Uterus (tissue), 4 donors: ENCODE results near the gene FBXL22. TPM values are rescaled to one million over a fixed set of nuclear protein-coding genes. Genes with fewer than 3 reads are reported as not detected.

Experiments used
- DNase-seq, 2 donors: peaks; one replicate each; pipeline ENCODE4 v3.0.0-alpha.2; 2019 to 2020
- H3K27ac ChIP-seq, 2 donors: fragments of 200-600 bp; sonication (generic); 1 replicate in 1 of 2; 2 replicates in 1 of 2; pipeline ENCODE4 v1.5.1; 2016 to 2018
- H3K27me3 ChIP-seq, 2 donors: fragments of 200-600 bp; sonication (generic); one replicate each; pipeline ENCODE4 v1.5.1; 2018 to 2019; ENCODE audit warnings: control low read depth in 1 of 2
- H3K36me3 ChIP-seq, 2 donors: fragments of 200-600 bp; sonication (generic); one replicate each; pipeline ENCODE4 v1.5.1; 2019; ENCODE audit warnings: control low read depth in 1 of 2
- H3K4me1 ChIP-seq, 2 donors: fragments of 200-600 bp; sonication (generic); one replicate each; pipeline ENCODE4 v1.5.1; 2018 to 2019; ENCODE audit warnings: control low read depth in 1 of 2
- H3K4me3 ChIP-seq, 2 donors: fragments of 200-600 bp; sonication (generic); 1 replicate in 1 of 2; 2 replicates in 1 of 2; pipeline ENCODE4 v1.5.1; 2018 to 2019; ENCODE audit warnings: mild to moderate bottlenecking in 1 of 2
- H3K9me3 ChIP-seq, 2 donors: fragments of 200-600 bp; sonication (generic); one replicate each; pipeline ENCODE4 v1.5.1; 2019; ENCODE audit warnings: control low read depth in 1 of 2
- CTCF ChIP-seq, 4 experiments: fragments of 200-600 bp in 2 of 4; fragments of 450-650 bp in 2 of 4; sonication (generic) in 2 of 4; IDR thresholded peaks; one replicate each; pipeline ENCODE4 v1.5.1; 2016 to 2019; ENCODE audit warnings: antibody characterized with exemption in 4 of 4, mild to moderate bottlenecking in 2 of 4, moderate library complexity in 1 of 4
- POLR2A ChIP-seq, 2 donors: fragments of 450-650 bp; IDR thresholded peaks; one replicate each; pipeline ENCODE4 v1.6.1; 2016; ENCODE audit warnings: antibody characterized with exemption in 2 of 2, mild to moderate bottlenecking in 1 of 2, moderate library complexity in 1 of 2
- intact Hi-C: fragments of 100-400 bp; cut with DNase I; formaldehyde crosslinking; loops from one replicate; pipeline ENCODE4 v1.15.1; 2023; ENCODE audit warnings: low total_unique reads
- total RNA-seq, 4 donors: library from RNA; depleted of rRNA in 3 of 4; stranded (reverse); fragments of >200 nt in 3 of 4; gene quantifications; one replicate each; pipeline versions ENCODE4 v1.1.0 to v1.2.4, GENCODE V29; 2014 to 2023
- donor health status: DM: yes; HTN: yes; CAD: no.

The FBXL22 gene
- total RNA-seq, 4 donors from 2014 or later, result 5.0 to 44.1 (median 25.2) TPM

- Histone ChIP-seq H3K4me1 (no peaks in the 10 kb centered on the region), H3K36me3 (no peaks in the 10 kb centered on the region), H3K4me3 (no peak overlapping the region), H3K27ac (no peak overlapping the region), H3K27me3 (no peaks in the 10 kb centered on the region), H3K9me3 (no peaks in the 10 kb centered on the region)
- intact Hi-C loops, result no loop called here
- no peak for TF ChIP-seq CTCF (IDR thresholded peaks at IDR 0.05)
- no peak for TF ChIP-seq POLR2A (IDR thresholded peaks at IDR 0.05)
- no peak for DNase-seq
Measured at GRCh38 chr15:63565536-63566186, 31.5 kb upstream of the FBXL22 start.

GRCh38 chr15:63572749-63573464, 24.3 kb upstream of the FBXL22 start:
- no peak overlapping the region for H3K4me3 ChIP-seq
- H3K9me3 ChIP-seq, result no peaks in the 10 kb centered on the region
- no peaks in the 10 kb centered on the region for H3K4me1 ChIP-seq
- TF ChIP-seq CTCF (IDR thresholded peaks at IDR 0.05), result no peak
- no peak for TF ChIP-seq POLR2A (IDR thresholded peaks at IDR 0.05)
- H3K27ac ChIP-seq, result no peak overlapping the region
- intact Hi-C loops, result no loop called here
- H3K36me3 ChIP-seq, result no peaks in the 10 kb centered on the region
- H3K27me3 ChIP-seq, result no peaks in the 10 kb centered on the region
- no peak for DNase-seq

- no peak for DNase-seq
- TF ChIP-seq POLR2A (IDR thresholded peaks at IDR 0.05), result no peak
- TF ChIP-seq CTCF (IDR thresholded peaks at IDR 0.05), result no peak
- H3K27ac ChIP-seq, result no peak overlapping the region
- intact Hi-C loops, result no loop called here
- H3K4me1 ChIP-seq, result no peaks in the 10 kb centered on the region
- no peaks in the 10 kb centered on the region for H3K27me3 ChIP-seq
- no peaks in the 10 kb centered on the region for H3K36me3 ChIP-seq
- no peak overlapping the region for H3K4me3 ChIP-seq
- H3K9me3 ChIP-seq, result no peaks in the 10 kb centered on the region
Measured at GRCh38 chr15:63573533-63573932, 23.7 kb upstream of the FBXL22 start.

GRCh38 chr15:63575312-63575711, 21.9 kb upstream of the FBXL22 start:
- TF ChIP-seq POLR2A (IDR thresholded peaks at IDR 0.05), result no peak
- TF ChIP-seq CTCF (IDR thresholded peaks at IDR 0.05), result no peak
- H3K36me3 ChIP-seq, result no peaks in the 10 kb centered on the region
- intact Hi-C loops, result no loop called here

GRCh38 chr15:63576441-63576840, 20.7 kb upstream of the FBXL22 start:
- no peaks in the 10 kb centered on the region for H3K27me3 ChIP-seq
- DNase-seq, result no peak

More at GRCh38 chr15:63575312-63575711, 21.9 kb upstream of the FBXL22 start:
- Histone ChIP-seq H3K27me3 (no peaks in the 10 kb centered on the region), H3K4me3 (no peak overlapping the region), H3K4me1 (no peaks in the 10 kb centered on the region), H3K27ac (no peak overlapping the region), H3K9me3 (no peaks in the 10 kb centered on the region)
- no peak for DNase-seq

More at GRCh38 chr15:63576441-63576840, 20.7 kb upstream of the FBXL22 start:
- H3K4me1 ChIP-seq, result no peaks in the 10 kb centered on the region
- H3K36me3 ChIP-seq, result no peaks in the 10 kb centered on the region
- no peak overlapping the region for H3K27ac ChIP-seq
- no peaks in the 10 kb centered on the region for H3K9me3 ChIP-seq
- H3K4me3 ChIP-seq, result no peak overlapping the region
- intact Hi-C loops, result no loop called here
- TF ChIP-seq POLR2A (IDR thresholded peaks at IDR 0.05) (no peak), CTCF (IDR thresholded peaks at IDR 0.05) (no peak)
